GM18873 (cell line): ENCODE measurements around the gene PHAF1.

Experiments
- ATAC-seq: cut with Tn5 transposase; IDR thresholded peaks from one replicate; pipeline ENCODE4 v1.9.1; 2021; ENCODE audit warnings: mild to moderate bottlenecking, moderate library complexity, moderate number of reproducible peaks; ENCODE audit not compliant: unreplicated experiment, low FRiP score

The PHAF1 gene

GRCh38 chr16:67174706-67175231 lies 65.0 kb downstream of the PHAF1 start:
- no peak for ATAC-seq

- ATAC-seq = no peak
Measured at GRCh38 chr16:67176662-67177061, 66.9 kb downstream of the PHAF1 start.

GRCh38 chr16:67177743-67178699 lies 68.3 kb downstream of the PHAF1 start:
- ATAC-seq = no peak

- no peak for ATAC-seq
Measured at GRCh38 chr16:67179421-67180080, 69.8 kb downstream of the PHAF1 start.

- no peak for ATAC-seq
Measured at GRCh38 chr16:67180166-67180565, 70.4 kb downstream of the PHAF1 start.

- no peak for ATAC-seq
Measured at GRCh38 chr16:67181346-67181745, 71.6 kb downstream of the PHAF1 start.

- ATAC-seq = no peak
Measured at GRCh38 chr16:67182288-67182687, 72.5 kb downstream of the PHAF1 start.

- no peak for ATAC-seq
Measured at GRCh38 chr16:67183284-67183626, 73.5 kb downstream of the PHAF1 start.

GRCh38 chr16:67183627-67184452 lies 74.1 kb downstream of the PHAF1 start, which contains the start of gene MATCAP1:
TSS of gene MATCAP1 (minus strand) at chr16:67183963. CDS start at chr16:67180610, 3,353 bp downstream.
- ATAC-seq = peak; percentile 83

- no peak for ATAC-seq
Measured at GRCh38 chr16:67184453-67184994, 74.8 kb downstream of the PHAF1 start.

GRCh38 chr16:67184995-67185650 lies 75.4 kb downstream of the PHAF1 start:
- no peak for ATAC-seq

- no peak for ATAC-seq
Measured at GRCh38 chr16:67185651-67186134, 76.0 kb downstream of the PHAF1 start.

- ATAC-seq = no peak
Measured at GRCh38 chr16:67186550-67186950, 76.8 kb downstream of the PHAF1 start.

- ATAC-seq = no peak
Measured at GRCh38 chr16:67187175-67187890, 77.6 kb downstream of the PHAF1 start.

- ATAC-seq = no peak
Measured at GRCh38 chr16:67188323-67188722, 78.6 kb downstream of the PHAF1 start.

GRCh38 chr16:67188798-67189197 lies 79.1 kb downstream of the PHAF1 start:
- ATAC-seq = no peak

GRCh38 chr16:67190041-67190440 lies 80.3 kb downstream of the PHAF1 start, which contains the start of gene EXOC3L1:
TSS of gene EXOC3L1 (minus strand) at chr16:67190136. CDS start at chr16:67189676, 460 bp downstream.
- no peak for ATAC-seq

GRCh38 chr16:67190448-67191399 lies 81.0 kb downstream of the PHAF1 start:
- no peak for ATAC-seq
